Measurements from ENCODE around the gene ABR. TPM values are rescaled to one million over a fixed set of nuclear protein-coding genes. Genes with fewer than 3 reads are reported as not detected.
A peak's percentile ranks its signal among the peaks of the same experiment; 100 is the strongest.
"Not testable (repeated sequence)": the region's sequence is repeated elsewhere in the genome, so short reads cannot be mapped to it uniquely, and the experiment has no call there.

ABR gene
- total RNA-seq, 1 donor from 2014 or later, result 47.2 TPM

- no peak for DNase-seq (ENCODE audit: low spot score)
Measured at GRCh38 chr17:1201132-1201702, 21.4 kb upstream of the ABR start.

GRCh38 chr17:1199271-1199743 lies 19.5 kb upstream of the ABR start:
- DNase-seq (ENCODE audit: low spot score), result not testable (repeated sequence)

GRCh38 chr17:1197781-1198490 lies 18.2 kb upstream of the ABR start:
- DNase-seq (ENCODE audit: low spot score), result peak; percentile 82

DNA sequence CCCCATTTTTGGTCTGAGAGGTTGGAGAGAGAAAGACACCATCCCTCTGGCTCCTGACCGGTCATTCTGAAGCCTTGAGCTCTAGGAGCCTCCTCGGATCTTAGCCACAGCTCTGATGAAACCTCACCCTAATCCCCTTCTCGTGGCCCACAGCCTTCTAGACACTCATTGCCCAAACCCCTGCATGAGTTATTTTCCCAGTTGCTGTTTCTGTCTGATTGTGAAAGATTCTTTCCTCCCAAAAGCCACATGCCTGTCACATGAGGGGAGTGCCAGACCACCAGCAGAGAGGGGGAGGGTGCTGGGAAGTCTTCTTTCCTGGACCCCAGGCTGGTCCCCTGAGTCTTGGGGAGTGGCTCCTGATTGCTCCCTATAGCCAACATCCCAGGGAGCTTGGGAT lies 17.6 kb upstream of the ABR start:
- peak; percentile 74 for DNase-seq (ENCODE audit: low spot score)

GRCh38 chr17:1196946-1197345 lies 17.2 kb upstream of the ABR start:
- DNase-seq (ENCODE audit: low spot score), result no peak

GRCh38 chr17:1192911-1193699 lies 13.3 kb upstream of the ABR start:
- no peak for DNase-seq (ENCODE audit: low spot score)

DNA sequence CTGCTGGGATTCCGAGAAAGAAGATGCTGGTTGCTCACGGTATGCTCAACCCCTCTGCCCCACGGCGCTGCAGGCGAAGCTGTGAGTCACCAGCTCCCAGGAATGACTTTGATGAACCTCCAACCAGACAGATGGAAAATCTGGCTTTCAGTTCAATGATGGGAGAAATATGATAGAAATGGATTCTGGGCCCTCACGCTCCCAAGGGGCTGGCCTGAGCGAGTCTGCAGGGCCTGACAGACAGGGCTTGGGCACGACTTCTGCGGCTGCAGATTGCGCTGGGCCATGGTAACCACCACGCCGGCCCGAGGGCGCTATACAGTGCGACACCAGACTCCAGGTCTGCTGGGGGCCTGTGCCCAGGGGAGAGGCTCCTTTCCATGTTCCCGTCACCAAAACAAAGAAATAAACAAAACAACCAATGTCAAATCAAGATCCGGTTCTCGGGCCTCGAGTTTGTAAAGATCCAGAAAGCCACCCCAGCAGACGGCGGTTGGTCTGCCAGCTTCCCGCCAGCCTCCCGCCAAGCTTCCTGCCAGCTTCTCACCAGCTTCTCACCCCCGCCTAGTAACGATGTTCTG lies 11.1 kb upstream of the ABR start:
- no peak for DNase-seq (ENCODE audit: low spot score)

DNA sequence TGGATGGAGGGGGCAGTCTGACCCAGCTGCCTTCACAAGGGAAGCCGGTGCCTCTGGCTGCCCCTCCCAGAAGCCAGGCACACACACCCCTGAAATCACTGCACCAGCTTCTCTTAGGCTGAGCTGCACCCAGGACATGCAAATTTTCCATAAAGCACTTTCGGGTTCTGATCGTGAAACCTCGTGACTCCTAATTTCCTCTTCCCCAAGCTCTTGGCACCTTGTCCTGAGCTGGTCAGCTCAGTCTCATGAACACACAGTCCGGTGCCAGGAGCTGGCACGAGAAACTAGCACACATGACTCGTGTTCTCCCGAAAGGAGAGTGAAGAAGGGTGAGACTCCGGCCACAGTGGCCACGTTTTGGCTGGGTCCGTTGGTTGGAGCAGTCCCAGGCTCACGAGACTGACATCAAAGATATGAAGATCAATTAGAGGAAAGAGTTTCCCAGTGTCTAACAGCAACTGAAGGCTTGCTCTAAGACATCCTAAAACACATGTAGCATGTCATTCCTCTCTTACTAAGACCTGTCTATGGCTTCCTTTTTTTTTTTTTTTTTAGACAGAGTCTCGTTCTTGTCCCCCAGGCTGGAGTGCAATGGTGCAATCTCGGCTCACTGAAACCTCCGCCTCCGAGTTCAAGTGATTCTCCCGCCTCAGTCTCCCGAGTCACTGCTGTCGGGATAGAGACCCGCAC lies 9.2 kb upstream of the ABR start:
- no peak for DNase-seq (ENCODE audit: low spot score)

DNA sequence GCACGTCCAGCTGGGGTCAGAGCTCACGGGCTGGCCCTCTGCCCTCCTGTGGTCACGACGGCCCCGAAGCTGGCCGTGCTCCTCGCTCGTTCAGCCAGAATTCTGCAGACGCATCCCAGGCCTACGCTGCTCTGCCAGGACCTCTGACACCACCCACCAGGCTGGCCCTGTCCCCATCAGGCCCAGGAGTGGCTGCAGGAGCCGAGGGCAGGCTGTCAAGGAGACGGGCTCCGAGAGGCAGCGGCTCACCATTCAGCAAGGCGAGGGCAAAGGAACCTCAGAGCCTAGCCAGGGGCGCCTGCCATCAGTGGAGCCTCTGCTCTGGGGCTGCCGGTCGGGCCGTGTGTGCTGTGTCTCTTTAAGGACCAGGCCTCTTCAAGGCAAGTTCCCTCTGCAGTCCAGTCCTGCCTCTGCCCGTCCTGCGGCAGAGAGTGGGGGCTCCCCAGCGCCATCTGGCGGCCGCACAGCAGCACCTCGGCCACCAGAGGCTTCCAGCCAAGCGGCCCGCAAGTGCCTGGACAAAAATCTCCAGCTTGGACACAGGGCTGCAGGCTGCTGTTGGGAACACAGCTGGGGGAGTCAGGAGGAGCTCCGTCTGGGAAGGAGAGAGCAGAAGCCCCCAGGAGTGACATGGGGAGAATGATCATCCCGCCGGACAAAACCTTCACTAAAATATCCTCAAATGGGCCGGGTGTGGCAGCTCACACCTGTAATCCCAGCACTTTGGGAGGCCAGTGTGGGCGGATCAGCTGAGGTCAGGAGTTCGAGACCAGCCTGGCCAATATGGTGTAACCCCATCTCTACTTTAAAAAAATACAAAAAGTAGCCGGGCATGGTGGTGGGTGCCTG lies 7.4 kb upstream of the ABR start:
- DNase-seq (ENCODE audit: low spot score), result peak; percentile 88

GRCh38 chr17:1186214-1186820 lies 6.5 kb upstream of the ABR start:
- no peak for DNase-seq (ENCODE audit: low spot score)

GRCh38 chr17:1183171-1183873 lies 3.5 kb upstream of the ABR start:
- DNase-seq (ENCODE audit: low spot score), result no peak

- no peak for DNase-seq (ENCODE audit: low spot score)
Measured at GRCh38 chr17:1182811-1183170, 3.0 kb upstream of the ABR start.

- peak; percentile 49 for DNase-seq (ENCODE audit: low spot score)
Measured at GRCh38 chr17:1181753-1182137, 2.0 kb upstream of the ABR start.

DNA sequence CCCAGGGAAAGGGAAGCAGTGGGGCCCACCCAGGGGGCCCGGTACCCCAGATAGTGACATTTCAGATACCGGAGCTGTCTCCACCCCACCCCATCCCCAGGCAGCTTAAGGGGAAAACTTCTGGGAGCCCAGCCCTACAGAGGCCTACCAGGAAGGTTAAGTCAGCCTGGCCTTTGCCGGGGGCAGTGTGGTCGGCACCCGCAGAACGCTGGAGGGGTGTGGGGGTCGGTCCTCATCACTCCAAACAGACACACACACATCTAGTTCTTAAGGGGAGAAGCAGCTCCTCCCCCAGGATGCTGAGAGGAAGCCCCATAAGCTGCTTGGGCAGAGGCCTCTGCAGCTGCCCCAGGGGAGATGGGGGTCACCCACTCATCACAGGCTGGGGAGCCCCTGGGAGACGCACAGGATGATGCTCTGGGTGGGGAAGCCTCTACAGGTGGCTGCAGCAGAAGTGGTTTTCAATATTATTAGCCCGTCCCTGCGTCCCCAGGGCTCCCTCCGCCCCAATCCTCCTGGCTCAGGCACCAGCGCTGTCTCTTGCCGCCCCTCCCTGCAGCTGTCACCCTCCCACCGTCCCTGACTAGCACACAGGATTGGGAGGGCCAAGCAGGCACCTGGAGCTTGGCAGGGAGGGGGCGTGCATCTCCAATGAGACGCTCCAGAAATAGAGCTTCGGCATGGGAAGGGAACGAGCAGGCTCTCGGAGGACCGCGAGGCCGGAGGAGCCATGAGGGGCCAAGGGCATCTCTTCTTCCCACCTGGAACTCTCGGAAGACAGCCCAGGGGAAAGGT lies 1.4 kb upstream of the ABR start:
- DNase-seq (ENCODE audit: low spot score), result no peak

DNA sequence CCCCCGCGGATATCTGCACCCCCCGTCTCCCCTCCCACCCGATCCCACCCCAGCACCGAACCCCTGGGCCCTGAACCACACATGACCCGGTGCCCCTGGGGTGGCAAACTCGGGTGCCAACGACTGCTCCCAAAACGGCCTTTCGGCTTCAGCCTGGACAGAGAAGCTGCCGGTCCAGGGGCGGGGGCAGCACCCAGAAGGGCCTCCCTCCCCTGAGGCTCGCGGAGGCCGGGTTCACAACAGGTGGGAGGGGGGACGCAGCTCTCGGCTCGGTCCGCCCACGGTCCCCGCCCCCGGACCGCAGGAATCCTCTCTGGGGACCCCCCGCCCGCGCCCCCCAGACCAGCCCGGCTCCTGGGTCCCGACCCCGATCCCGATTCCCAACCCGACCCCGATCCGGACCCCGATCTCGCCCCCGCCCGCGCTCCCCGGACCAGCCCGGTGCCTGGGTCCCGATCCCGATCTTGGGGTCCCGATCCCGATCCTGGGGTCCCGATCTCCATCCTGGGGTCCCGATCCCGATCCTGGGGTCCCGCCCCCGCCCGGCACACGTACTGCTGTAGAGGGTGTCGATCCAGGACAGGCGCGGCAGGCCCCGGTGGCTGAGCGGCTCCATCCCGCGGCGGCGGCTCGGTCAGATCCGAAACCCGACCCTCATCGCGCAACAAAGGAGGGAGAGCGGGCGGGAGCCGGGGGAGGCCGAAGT lies 516 bp downstream of the ABR start:
- DNase-seq (ENCODE audit: low spot score), result no peak

DNA sequence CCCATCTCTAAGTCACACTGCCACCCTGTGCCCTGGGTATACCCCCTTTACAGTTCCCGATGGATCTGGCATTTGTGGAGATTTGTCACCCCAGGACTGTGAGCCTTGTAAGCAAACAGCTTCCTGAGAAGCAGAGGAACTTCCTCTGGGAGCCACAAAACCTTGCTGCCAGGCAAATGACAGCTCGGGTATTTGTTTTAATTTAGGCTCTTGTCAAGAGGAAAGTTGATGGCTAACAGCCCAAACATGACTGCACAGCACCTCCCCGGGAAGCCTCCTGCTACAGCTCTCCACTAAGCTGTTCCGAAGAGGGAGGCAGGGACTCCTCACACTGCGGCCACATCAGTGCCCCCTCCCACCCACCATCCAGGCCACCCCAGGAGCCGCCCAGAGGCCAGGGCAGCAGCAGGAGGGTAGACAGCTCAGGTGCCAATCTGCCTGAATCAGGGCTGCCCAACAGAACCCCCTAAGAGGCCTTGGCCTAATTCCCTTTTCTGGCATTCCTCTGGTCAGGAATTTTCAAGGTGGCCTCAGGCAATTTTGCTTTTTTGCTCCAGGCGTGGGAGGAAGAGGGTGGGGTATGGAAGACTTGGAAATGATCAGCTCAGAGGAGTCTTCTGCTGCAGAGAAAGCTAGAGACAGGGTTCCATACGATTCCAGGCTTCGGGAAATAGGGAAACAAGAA lies 2.6 kb downstream of the ABR start:
- DNase-seq (ENCODE audit: low spot score), result peak; percentile 41

GRCh38 chr17:1174263-1174880 lies 5.4 kb downstream of the ABR start:
- DNase-seq (ENCODE audit: low spot score), result no peak
